TTC549 (cell line): Measurements from ENCODE around the gene HOXB1.
"Not testable (repeated sequence)": the region's sequence is repeated elsewhere in the genome, so short reads cannot be mapped to it uniquely, and the experiment has no call there.

Source experiments
- FAIRE-seq: peaks from 2 replicates; lab custom pipeline; 2012; peaks lifted over from hg19 to GRCh38; lab: Jason Lieb, UNC

The HOXB1 gene

DNA sequence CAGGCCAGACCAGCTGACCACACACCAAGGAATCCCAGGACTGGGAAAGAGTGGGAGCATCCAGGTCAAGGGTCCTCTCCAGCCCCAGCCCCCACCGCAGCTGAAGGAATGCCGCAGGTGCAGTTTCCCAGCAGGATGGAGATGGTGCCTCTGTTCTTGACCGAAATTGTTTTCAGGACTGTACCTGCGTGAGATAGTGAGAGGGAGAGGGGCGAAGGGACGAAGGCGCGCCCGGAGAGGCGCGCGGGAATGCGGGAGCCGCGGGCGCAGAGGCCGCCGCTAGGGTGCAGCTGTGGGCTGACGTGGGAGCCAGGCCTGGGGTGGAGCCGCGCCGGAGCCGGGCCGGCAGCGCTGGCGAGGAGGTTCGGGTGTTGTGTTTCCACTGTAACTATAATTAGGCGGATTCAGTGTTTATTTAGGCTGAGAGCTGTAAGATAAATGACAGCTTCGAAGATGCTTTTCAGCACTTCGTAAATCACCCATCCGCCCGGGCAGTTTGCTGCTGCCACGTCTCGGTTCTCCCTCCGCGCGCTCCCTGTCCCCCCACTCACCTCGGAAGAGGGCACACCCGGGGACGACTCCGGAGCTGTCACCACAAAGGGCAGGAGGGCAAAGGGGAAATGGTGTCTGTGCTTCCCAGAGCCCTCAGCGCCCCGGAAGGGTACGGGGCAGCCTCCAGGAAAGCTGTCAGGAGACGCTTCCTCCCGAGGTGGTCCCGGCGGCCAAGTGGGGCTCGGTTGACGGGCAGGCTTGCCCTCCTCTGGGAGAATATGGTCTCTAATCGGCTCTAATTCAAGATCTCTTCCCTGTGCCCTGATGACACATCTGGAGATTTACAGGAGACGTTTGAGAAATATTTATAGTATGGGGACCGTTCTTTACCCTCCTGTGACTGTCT lies 38.2 kb downstream of the HOXB1 start:
- FAIRE-seq, result no peak

DNA sequence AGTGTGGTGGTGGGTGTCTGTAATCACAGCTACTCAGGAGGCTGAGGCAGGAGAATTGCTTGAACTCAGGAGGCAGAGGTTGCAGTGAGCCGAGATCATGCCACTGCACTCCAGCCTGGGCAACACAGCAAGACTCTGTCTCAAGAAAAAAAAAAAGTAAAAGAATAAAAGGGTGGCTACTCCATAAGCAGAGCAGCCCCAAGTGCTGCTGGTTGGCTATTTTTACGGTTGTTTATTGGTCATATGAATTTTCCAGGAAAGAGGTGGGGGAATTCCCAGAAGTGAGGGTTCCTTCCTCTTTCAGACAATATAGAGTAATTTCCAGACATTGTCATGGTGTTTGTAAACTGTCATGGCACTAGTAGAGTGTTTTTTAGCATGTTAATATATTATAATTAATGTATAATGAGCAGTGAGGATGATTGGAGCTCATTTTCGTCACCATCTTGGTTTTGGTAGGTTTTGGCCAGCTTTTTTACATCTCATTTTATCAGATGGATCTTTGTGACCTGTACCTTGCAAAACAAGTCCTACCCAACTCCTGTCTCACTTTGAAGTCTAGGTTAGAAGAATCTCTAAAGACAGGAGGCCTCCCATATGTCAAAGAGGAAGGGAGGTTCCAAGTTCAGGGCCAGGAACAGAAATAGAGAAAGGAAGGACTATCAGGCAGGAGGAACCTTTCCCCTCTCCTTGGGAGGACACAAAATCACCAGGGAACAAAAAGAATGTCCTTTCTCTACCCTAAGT lies 39.1 kb downstream of the HOXB1 start:
- no peak for FAIRE-seq

DNA sequence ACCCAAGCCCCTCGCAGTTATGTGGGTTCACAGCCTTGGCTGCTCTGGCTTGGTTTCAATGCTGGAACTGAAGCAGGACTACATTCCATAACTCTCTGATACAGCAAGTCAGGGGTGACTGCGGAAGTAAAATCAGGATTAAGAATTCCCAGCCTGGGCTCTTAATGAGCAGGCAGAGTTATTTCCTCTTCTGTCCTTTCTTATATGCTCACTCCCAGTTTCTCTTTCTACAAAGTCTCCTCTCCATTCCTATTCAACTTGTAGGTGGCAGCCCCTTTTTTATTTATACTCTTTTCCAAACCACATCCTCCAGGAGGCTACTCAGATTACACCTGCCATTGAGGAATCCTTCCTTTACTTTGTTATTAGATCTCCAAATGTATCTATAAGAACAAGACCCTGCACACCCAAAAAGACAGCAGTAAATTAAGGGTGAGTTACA lies 40.3 kb downstream of the HOXB1 start:
- no peak for FAIRE-seq

DNA sequence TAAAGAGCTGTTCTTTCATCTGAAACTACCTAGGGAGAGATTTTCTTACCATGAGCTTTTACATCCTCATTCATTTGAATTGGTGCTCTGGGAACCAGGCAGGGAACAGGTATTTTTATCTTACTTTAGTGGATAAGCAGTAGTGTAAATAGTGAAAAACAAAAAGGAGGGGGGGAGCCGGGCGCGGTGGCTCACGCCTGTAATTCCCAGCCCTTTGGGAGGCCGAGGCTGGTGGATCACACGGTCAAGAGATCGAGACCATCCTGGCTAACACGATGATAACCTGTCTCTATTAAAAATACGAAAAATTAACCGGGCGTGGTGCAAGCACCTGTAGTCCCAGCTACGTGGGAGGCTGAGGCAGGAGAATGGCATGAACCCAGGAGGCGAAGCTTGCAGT lies 41.0 kb downstream of the HOXB1 start:
- no peak for FAIRE-seq

DNA sequence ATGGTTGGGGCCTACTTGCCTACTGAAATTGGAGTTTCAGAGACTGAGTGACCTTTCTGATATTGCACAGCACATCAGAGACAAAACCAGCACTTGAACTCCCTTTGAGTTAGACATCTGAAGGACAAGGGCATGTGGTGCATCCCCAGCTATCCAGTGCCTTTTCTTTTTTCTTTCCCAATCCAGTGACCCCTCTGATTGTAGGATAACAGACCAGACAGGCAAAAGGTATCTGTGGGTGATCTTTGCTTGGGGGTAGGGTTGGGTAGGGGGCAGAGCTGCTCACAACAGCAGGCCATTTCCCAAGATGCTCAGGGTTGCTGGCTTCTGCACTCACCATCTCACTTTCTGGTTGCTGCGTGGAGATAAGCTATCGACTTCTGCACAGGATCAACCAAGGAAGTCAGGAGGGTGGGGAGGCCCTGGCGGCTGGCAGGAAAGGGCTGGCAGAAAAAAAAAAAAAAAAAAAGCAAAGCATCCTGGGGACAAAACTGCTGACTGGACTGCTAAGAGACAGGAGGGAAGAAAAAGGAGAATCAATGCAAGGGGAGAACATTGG lies 42.2 kb downstream of the HOXB1 start:
- FAIRE-seq, result no peak

DNA sequence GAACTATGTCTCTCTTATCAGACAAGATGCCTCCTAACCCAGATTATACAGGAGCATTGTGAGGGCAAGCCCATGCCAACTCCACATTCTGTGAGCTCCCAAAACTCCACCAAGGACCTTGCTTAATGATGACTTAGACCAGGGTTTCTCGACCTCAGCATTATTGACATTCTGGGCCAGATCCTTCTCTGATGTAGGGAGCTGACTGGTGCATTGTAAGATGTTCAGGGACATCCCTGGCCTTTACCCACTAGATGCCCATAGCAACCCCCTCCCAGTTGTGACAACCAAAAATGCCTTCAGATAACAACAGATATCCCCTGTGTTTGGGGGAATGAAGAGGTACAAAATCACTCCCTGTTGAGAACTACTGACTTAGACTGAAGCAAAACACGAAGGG lies 43.6 kb downstream of the HOXB1 start:
- no peak for FAIRE-seq

DNA sequence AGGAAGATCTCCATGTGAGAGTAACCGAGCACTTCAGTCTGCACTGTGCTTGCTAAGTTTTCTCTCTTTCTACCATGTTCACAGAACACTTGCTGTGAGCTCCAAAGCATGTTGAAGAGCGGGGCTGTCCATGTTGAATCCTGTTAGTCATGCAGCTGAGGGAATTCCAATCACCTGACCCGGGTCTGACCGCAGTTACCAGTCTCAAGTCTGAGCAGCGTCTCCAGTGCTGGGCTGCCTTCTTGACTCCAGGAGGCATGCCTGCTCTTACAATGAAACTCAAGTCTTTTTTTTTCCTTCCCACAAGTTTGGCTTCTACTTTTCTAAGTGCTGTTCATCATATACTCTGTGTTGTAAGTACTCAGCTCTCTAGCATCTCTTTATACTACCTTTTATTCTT lies 44.3 kb downstream of the HOXB1 start:
- FAIRE-seq, result no peak

DNA sequence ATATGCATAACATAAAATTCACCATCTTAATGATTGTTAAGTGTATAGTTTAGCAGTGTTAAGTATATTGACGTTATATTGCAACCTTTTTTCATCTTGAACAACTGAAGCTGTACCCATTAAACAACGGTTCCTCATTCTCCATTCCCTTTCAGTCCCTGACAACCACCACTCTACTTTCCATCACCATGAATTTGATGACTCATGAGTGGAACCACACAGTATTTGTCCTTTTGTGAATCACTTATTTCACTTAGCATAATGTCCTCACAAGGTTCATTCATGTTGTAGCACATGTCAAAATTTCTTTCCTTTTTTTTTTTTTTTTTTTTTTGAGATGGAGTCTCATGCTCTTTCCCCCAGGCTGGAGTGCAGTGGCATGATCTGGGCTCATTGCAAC lies 46.0 kb downstream of the HOXB1 start:
- FAIRE-seq, result no peak

DNA sequence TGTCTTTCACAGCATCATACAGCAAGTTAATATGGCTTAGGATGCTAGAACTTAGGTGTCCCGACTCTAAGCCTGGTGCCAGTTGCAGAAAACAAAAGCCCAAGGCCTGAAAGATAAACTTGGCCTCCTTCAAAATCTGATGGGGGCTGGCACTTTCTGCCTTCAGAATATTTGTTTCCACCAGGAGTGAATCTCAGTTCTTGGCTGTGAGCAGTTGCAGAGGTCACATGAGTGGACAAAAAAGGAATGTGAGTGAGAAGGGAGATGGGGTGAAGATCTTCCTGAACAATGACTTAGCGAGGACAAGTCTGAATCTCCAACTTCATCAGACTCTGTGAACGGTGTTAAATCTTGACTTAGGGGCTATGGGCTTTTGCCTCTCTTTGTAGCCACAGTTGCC lies 46.6 kb downstream of the HOXB1 start:
- FAIRE-seq, result no peak

DNA sequence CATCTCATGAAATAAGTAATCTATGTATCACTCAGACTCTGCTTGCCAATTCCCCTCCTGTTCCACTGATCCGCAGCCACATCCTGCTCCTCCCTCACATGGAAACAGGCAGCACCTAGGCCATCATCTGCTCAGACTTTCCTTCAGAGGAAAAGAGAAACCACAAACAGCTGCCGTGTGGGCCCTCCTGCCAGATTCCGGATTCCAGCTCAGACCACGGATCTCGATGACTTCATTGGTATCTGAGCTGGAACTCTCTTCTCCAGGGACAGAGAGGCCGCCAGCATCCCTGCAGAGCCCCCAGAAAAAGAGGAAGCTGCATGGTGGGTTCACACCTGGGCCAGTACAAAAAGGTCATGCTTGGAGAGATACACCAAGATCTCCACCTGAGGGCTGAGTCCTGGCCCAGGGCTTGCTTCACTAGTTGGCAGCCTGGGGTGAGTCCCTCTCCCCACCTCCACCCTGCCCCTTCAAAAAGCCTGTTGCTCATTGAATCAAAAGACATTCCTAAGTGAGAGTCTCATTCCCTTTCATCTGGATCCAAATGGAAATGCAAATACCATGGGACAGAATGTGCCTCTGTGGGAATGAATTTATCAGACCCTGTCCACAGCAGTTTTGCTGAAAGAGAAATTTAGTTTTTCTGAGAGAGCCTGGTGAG lies 47.2 kb downstream of the HOXB1 start:
- no peak for FAIRE-seq

DNA sequence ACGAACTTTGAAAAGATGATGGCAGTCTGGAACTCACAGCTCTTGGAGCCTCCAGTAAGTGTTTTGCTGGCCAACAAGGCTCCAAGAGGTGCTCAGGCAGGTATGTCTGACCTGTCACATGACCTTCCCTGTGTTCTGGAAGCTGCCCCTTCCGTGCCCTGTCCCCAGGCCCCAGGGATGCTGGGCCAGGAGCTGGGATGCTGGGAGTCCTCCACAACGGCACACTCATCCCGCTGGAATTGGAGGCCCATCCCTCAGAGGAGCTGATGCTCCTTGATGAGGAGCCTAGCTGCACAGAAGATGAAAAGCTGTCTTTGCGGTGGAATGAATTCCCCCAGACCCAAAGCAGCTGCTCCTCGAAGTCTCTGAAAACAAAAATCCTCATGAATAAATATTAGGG lies 47.8 kb downstream of the HOXB1 start:
- FAIRE-seq, result no peak

DNA sequence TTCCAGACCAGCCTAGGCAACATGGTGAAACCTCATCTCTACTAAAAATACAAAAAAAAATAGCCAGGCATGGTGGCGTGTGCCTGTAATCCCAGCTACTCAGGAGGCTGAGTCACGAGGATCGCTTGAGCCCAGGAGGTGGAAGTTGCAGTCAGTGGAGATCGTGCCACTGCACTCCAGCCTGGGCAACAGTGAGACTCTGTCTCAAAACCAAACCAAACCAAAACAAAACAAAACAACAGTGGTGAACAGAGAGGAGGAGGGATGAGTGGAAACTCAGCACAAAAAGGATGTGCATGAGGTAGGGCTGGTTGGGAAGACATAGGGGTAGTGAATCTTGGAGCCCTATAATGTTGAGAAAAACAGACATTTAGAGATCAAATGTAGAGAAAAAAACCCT lies 48.5 kb downstream of the HOXB1 start:
- not testable (repeated sequence) for FAIRE-seq

DNA sequence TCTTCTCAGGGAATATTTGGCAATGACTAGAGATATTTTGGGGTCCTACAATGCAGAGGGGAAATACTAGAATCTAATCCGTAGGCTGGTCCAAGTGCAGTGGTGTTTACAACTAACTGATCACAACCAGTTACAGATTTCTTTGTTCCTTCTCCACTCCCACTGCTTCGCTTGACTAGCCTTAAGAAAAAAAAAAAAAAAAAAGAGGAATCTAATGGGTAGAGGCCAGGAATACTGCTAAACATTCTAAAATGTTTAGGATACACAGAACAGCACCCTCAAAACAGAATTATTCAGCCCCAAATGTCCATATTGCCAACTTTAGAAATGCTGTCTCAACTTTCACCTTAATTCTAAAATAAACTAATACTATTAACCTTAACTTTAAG lies 51.8 kb downstream of the HOXB1 start:
- no peak for FAIRE-seq
